Upper lobe of left lung (tissue), 4 donors: ENCODE data around the gene SLC5A5.

Source experiments
- CTCF ChIP-seq, 6 experiments: fragments of 450-650 bp in 4 of 6; fragments of 200-600 bp in 2 of 6; sonication (generic) in 2 of 6; IDR thresholded peaks; one replicate each; pipeline ENCODE4 v1.5.1; 2016 to 2019; ENCODE audit warnings: antibody characterized with exemption in 6 of 6
- EP300 ChIP-seq, 4 donors: sonication (generic); formaldehyde crosslinking; IDR thresholded peaks; one replicate each; pipeline ENCODE4 v1.5.1; 2017; ENCODE audit warnings: antibody characterized with exemption in 4 of 4, control low read depth in 2 of 4
- POLR2AphosphoS5 ChIP-seq, 2 donors: sonication (generic); formaldehyde crosslinking; IDR thresholded peaks; one replicate each; pipeline ENCODE4 v1.5.1; 2017; ENCODE audit warnings: antibody characterized with exemption in 2 of 2

- TF ChIP-seq POLR2AphosphoS5 (IDR thresholded peaks at IDR 0.05) (no peak), CTCF (IDR thresholded peaks at IDR 0.05) (no peak), EP300 (IDR thresholded peaks at IDR 0.05) (no peak)
Observed at GRCh38 chr19:17943274-17944221, 71.8 kb downstream of the SLC5A5 start.
